Epithelial cell of prostate (primary cell): ENCODE data around the gene ELOVL5.
"Not testable (repeated sequence)": the region's sequence is repeated elsewhere in the genome, so short reads cannot be mapped to it uniquely, and the experiment has no call there.

Experiments used
- DNase-seq: peaks from one replicate; pipeline ENCODE4 v3.0.0-alpha.2; 2011; ENCODE audit warnings: low read depth, low spot score
- H3K27ac ChIP-seq: fragments of 450-650 bp; 2 replicates; pipeline ENCODE4 v1.5.1; 2017; ENCODE audit warnings: mild to moderate bottlenecking

The ELOVL5 gene

DNA sequence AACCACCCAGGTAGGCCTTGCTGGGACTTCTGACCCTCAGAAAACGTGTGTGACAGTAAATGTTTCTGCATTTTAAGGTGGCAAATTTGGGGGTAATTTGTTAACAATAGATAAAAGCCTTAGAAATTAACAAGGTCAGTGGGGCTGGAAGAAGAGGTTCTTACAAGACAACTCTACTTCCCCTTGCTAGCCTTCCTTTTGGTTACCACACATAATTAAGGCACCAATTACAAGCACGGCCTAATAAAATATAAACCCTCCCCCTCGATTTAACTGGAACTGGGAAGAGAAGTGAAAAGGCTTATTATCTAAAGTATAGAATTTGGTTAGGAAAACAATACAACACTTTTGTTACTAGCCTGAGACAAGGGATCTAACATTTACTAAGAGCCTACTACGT, 38.8 kb downstream of the ELOVL5 start:
- no peak overlapping the region for H3K27ac ChIP-seq
- no peak for DNase-seq

DNA sequence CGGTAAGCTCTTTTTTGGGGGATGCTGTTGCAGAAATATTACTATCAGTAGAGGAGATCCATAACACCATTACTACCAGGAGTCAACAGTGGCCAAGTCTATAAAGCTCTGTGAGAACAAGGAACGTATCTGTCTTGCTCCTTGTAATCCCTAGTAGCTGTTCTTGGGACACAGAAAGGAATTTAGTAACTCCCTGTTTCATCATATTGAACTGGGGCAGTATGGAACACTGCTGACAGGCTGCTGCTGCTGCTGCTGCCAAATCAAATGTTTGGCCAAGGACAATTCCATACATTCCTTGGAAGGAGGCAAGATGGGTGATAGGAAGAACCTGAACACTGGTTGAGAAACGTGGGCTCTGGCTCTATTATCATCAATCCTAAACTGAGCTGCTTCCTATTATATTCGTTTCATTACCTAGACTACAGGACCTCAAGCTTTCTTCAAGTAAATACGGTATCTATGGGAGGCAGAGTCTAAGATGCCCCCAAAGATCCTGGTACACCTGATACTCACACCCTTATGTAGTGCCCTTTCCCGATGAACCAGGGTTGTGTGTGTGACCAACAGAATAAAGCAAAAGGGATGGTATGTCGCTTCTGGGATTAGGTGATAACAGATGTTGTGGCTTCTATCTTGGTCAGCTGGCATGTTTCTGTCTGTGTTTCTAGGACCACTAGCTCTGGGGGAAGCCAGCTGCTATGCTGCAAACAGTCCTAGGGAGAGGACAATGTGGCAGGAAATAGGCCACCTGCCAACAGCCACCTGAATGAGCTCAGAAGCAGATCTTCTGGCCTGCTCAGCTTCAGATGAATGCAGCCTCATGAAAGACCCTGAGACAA, 39.5 kb downstream of the ELOVL5 start:
- DNase-seq, result no peak

DNA sequence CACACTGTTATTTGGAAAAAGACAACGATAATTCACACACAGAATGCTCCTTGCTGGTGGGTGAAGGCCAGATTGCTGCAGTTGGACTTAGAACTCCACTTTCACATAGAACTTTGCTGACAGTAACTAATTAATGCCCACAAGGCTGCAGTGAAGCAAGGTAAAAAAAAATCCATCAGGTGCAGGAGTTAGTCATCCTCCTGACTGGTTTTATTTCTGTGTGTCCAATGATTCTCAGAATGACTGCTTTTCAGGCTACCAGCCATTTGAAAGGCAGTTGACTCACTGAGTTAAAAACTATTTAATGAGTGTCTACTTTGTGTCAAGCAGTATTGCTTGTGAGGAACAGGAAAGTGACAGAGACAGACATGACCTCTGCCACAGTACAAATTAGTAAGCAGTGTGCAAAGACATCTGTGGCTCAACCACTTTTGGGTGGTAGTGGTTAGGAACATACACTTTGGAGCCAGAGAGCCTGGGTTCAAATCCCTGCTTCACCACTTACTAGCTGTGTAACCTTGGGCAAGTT, 41.9 kb downstream of the ELOVL5 start:
- peak overlapping the region; percentile 35 for H3K27ac ChIP-seq
- peak; percentile 73 for DNase-seq

More for the DNA sequence above, 39.5 kb downstream of the ELOVL5 start:
- peak overlapping the region; percentile 9 for H3K27ac ChIP-seq

DNA sequence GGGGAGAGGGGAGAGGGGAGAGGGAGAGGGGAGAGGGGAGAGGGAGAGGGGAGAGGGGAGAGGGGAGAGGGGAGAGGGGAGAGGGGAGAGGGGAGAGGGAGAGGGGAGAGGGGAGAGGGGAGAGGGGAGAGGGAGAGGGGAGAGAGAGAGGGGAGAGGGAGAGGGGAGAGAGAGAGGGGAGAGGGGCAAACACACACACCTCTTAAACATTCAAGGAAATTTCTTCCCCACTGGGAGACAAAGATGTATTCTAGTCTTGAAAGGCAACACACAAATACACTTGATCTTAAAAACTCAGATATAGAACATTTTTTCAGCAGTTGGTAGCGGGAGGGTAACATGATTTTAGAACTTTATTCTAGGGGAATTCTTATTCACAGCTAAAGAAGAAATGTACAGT, 42.5 kb downstream of the ELOVL5 start:
- peak overlapping the region; percentile 35 for H3K27ac ChIP-seq
- DNase-seq, result not testable (repeated sequence)

DNA sequence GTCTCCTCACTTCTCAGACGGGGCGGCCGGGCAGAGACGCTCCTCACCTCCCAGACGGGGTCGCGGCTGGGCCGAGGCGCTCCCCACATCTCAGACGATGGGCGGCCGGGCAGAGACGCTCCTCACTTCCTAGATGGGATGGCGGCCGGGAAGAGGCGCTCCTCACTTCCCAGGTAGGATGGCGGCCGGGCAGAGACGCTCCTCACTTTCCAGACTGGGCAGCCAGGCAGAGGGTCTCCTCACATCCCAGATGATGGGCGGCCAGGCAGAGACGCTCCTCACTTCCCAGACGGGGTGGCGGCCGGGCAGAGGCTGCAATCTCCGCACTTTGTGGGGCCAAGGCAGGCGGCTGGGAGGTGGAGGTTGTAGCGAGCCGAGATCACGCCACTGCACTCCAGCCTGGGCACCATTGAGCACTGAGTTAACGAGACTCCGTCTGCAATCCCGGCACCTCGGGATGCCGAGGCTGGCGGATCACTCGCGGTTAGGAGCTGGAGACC, 43.2 kb downstream of the ELOVL5 start:
- not testable (repeated sequence) for DNase-seq, H3K27ac ChIP-seq

DNA sequence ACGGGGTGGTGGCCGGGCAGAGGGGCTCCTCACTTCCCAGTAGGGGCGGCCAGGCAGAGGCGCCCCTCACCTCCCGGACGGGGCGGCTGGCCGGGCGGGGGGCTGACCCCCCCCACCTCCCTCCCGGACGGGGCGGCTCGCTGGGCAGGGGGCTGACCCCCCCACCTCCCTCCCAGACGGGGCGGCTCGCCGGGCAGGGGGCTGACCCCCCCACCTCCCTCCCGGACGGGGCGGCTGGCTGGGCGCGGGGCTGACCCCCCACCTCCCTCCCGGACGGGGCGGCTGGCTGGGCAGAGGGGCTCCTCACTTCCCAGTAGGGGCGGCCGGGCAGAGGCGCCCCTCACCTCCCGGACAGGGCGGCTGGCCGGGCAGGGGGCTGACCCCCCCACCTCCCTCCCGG, 43.8 kb downstream of the ELOVL5 start:
- not testable (repeated sequence) for DNase-seq, H3K27ac ChIP-seq

DNA sequence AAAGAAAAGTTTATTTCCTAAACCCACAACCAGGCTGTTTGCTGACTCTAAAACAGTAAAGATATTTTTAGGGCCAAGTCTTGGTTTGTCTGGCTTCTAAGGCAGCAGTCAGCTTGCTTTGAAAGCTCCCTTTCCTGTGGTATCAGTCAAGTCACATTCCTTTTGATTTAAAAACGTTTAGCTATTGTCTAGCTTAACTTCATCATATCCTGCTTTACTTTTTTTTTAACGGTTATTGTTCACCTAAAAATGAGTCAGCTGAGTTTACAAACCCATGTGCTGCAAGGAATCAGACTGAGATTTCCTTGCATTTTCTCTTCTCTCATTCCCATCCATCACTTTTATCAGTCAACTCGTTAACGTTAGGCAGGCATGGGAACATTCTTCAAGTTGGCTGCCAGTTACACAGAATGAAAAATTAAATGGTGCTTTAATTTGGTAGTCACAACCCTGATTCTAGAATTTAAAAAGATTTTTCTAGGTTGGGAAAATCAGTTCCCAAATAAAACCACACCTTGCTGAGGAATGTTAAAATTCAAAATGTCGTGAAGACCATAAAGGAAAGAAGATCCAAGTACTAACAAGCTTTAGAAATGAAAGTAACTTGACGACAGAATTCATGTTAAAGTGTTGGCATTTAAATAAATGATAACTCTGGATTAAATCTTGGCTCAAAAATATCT, 45.9 kb downstream of the ELOVL5 start:
- H3K27ac ChIP-seq, result peak overlapping the region; percentile 95
- DNase-seq, result peak; percentile 76

DNA sequence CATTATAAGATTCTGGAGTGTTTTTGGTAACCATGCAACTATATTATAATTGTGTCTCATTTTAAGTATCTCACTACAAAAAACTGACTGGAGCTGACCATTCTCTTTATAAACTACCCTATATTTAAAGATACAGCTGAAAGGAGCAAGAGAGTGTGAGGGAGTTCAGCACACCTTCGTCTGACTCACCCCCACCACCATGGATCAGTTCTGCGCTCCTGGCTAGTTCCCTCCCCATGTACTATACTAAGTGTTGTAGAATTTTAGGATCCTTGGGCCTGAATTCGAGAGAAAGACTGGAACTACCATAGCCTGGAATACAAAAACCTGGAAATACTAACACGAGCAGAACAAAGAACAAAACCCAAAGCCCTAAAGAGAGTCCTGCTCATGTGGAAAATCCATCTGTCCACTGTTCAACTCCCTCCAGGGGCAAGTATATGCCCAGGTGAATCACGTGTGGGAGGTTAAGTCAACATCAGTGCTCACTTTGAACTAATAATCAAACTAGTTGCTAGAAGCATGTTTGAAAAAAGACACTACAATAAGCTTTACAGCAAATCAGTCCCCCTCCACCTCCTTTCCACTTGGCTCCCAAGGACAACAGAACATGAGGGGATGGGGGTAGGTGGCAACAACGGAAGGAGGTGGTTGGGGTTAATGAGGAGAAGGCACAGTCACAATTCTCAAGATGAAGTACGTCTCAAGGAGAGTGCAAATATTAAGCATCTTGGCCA, 46.8 kb downstream of the ELOVL5 start:
- H3K27ac ChIP-seq, result peak overlapping the region; percentile 95
- no peak for DNase-seq

DNA sequence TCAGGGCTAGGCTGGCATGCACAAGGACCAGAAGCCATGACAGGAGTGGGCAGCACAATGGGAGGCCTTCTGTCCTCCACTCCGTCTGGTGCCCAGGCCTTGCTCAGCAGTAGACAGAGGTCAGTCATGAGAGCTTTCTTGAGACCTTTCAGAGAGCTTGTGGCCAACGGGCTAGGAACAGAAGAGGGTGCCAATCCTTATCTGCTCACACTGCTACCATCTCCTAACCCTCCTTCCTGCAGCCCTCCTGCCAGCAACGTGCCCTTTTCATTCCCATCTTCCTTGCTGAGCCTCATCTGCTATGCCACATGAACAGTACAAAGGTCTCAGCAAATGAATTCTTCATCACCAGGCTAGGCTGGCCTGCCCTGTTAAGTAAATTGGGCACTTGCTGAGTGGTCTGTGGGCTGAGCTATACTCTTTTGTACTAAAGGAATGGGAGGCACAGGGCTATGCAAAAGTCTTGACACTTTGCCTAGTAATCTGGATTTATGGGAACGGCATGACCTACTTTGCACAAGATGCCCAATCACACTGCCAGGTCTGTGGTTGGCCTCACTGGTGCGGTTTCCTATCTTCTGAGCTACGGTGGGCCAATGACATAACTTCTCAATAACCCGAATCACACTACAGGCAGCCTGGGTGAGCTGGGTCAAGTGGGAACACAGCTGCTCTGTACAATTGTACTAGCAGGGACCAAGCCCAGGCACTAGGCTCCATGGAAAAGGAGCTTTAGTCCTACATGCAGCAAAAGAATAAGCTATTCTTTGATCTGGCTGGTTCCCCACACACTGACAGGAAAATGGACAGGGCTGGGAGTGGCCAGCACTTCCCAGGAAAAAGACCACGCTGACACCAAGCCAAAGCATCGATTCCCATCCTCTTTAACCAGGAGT, 47.8 kb downstream of the ELOVL5 start:
- H3K27ac ChIP-seq, result peak overlapping the region; percentile 95
- no peak for DNase-seq

DNA sequence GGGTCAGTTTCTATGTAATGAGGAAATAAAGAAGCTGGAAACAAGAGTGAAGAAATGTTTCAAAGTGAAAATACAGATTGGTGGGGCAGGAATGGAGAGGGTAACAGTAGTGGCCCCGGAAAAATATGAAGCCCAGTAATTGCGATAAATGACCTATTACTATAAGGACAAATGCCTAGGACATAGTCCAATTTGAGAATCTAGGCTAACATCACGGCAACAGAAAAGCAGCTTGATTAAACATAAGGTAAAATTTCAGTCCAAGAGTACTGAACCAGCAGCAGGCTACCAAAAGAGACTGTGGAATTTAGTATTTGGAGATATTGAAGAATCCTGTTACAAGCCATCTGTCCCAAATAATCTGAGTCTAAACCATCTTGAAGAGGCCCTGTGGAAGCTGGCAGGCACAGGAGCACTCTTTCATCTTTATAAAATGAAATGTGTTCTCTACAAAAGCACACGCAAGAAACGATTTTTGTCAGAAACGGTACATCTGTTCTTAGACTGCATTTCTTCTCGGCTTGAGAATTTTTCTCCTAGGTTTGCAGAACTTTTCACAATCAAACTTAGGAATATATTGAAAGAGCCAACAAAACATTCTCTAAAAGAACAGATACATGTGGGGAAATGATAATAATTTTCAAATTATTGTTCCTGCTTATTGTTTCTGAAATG, 49.3 kb downstream of the ELOVL5 start:
- no peak overlapping the region for H3K27ac ChIP-seq

DNA sequence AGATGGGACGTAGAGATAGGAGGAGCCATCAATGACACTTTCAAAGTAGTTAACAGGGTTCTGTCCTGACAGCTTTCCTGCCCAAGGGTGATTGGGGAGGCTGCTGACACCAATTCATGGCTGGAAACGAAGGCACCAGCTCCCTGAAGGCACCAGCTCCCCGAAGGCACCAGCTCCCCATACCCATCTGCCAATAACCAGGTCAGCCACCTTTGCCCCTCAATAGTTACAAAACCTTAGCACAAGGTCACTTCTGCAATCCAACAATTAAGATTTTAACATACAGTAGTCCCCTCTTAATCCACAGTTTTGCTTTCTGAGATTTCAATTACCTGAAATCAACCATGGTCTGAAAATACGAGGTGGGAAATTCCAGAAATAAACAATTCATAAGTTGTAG, 51.7 kb downstream of the ELOVL5 start:
- no peak for DNase-seq
- no peak overlapping the region for H3K27ac ChIP-seq

More for the DNA sequence above, 49.3 kb downstream of the ELOVL5 start:
- DNase-seq, result no peak

DNA sequence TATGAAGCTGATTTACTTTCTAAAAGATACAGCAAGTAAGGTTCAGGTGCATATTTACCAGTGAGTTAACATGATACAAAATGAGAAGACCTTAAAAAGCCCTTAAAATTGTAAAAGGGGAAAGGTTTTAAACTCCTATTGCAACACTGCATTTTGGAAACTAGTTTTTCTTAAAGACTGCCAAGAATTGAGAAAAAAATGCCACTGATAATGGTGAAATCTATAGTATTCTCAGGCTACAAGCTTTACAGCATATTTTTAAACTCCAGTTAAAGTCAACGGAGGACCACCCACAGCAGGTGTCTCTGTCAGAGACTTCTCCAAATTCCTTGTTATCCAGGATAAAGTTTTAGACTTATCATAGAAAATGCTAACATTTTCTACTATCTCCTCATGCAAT, 53.6 kb downstream of the ELOVL5 start:
- H3K27ac ChIP-seq, result no peak overlapping the region
- DNase-seq, result no peak

DNA sequence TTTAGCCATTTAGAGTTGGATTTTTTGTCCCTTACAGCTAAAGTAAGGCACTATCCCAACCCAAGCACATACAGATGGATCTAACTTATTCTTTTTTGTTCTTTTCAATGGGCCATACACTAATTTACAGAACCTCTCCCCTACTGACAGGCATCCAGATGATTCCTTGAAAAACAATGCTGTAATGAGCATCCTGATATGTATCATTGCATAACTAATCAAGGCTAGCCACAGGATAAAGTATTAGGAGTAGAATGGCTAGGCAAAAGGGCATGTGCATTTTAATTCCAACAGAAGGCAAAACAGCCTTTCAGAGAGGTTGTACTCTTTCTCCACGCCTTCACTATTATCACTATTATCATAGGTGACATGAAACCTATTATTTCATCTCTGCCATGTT, 54.1 kb downstream of the ELOVL5 start:
- H3K27ac ChIP-seq, result no peak overlapping the region

DNA sequence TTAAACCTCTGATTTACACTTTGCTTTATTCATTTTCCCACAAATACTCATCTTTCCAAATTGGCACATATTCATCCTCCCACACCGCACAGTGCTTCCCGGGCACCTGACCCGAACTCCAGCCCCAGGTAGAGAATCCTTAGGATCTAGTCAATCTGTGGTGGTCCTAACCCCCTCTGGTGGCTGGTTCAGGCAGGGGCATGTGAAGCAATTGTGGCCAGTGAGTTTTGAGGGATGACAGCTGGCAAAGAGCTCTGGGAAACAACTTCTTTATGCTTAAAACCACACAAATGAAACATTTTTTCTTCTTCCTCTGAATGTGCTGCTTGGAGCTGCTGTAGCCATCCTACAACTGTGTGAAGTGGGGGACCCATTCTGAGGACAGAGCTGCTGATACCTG, 54.7 kb downstream of the ELOVL5 start:
- DNase-seq, result no peak
- H3K27ac ChIP-seq, result no peak overlapping the region

More for the DNA sequence above, 54.1 kb downstream of the ELOVL5 start:
- DNase-seq, result no peak

DNA sequence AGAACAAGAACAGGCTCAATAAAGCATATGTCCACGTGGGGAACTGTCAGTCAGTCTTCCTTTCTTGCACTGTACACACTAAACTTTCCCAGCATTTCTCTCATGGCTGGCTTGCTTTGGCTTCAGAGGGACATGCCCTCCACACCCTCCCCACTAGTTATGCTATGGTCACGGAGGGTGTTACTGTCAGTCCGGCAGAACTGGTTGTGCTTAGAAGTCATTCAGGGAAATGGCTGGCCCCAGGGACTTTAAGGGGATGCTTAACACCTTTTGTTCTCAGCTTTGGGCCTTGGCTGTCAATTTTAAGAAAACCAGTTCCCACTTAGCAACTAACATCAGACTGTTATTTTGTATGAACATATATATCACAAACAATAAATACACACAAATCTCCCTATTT, 55.1 kb downstream of the ELOVL5 start:
- H3K27ac ChIP-seq, result no peak overlapping the region
- DNase-seq, result no peak

DNA sequence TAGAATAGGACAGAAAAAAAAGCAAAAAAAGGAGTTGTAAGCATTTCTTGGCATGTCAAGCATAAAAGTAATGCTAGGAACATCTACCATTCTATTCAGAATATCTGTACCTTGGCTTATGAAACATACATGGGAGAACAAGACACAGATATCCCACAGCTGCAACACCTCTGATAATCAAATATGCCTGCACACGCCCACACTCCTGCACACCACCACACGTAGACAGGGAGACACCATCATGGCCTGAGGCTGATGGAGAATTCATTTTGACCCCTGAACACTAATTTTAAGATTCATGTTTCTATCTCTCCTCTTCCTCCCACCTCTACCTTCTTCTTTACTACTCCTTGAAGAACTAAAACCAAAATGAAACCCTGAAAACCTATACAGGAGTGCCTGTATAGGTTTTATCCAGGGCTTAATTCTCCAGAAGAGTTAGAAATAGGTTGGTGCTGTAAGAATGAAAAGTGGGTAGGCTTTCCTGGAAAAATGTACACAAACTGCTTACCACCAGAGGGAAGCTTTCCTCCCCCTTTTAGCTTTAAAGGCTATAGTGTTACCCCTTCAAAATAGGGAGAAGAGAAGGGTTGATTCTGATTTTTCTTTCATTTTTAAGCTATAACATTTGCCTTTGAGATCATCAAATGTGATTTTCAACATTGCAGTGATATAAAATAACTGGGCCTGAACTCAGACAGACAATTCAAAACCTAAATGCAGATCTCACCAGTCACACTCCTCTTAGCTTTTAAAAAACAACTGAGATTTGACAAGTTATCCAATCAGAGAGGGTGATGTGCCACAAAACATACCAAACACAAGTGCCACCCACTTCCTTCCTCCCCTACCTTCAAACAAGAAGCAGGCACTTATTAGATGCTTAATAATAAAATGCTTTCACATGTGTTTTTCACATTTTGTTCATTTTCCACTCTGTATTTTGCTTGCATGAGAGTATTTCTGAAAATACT, 57.9 kb downstream of the ELOVL5 start:
- no peak for DNase-seq
- no peak overlapping the region for H3K27ac ChIP-seq

DNA sequence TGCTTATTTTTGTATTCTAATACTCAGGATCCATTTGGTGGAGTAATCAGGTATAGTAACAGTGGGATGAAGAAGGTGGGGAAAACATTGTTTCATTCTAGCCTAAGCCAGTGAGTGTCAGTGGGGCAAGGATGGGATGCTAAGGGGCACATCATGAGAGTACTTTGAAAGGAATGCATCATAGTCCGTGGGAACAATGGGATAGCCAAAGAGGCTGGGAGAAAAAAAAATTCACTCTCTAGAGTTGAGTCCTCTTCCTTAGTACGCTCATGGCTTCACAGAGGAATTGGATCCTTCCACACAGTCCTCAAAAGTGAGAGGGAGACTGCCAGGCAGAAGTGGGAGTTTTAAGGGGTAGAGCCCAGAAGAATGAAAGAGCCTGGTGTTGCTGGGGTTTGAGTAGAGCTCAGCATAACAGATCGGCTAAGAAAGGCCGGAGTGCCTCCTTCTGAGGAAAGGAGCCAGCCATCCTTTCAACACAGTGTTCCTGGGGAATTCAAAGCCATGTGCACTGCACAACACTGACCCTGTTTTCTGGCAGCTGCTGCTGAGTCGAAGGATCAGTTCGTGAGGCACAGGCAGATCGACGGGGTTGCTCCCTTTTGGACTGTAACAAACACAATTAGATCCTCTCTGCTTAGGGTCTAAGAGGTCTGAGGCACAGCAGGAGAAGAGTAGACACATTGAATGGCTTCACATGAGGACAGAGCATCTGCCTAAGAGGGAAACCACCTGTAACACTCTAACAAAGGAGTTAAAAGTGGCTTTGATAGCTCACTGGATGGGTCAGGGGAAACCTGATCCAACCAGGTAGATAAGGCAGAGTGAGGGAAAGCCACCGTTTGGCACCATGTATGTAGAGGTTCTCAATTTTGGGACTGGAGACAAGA, 61.2 kb downstream of the ELOVL5 start:
- no peak overlapping the region for H3K27ac ChIP-seq
- DNase-seq, result no peak
